NCI-H128 (cell line): ENCODE results near the gene RPS14.
"Not testable (repeated sequence)": the region's sequence is repeated elsewhere in the genome, so short reads cannot be mapped to it uniquely, and the experiment has no call there.

Experiments
- DNase-seq: peaks from one replicate; lab custom pipeline; 2025; ENCODE audit not compliant: unreplicated experiment; lab: John Stamatoyannopoulos, UW

The RPS14 gene

DNA sequence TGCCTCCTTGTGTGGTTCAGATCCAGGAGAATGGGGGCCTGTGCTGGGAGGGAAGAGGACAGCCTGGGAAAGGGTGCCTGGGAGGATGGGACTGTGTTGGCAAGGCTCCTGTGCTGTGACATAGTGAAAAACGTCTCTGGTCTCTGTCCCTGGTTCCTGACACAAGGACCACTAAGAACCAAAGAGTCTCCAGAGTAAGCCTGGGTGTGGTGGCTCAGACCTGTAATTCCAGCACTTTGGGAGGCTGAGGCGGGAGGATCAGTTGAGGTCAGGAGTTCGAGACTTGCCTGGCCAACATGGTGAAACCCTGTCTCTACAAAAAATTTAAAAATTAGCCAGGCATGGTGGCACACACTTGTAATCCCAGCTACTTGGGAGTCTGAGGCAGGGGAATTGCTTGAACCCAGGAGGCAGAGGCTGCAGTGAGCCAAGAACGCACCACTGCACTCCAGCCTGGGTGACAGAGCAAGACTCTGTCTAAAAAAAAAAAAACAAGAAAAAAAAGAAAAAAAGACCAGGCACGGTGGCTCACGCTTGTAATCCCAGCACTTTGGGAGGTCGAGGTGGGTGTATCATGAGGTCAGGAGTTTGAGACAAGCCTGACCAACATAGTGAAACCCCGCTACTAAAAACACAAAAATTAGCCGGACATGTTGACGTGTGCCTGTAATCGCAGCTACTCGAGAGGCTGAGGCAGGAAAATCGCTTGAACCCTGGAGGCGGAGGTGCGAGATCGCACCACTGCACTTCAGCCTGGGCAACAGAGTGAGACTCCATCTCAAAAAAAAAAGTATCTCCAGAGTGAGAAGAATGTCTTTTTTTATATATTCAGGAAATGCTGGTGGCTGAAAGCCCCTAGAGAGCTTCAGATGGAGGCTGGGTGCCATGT, 35.4 kb downstream of the RPS14 start:
- DNase-seq: not testable (repeated sequence)

DNA sequence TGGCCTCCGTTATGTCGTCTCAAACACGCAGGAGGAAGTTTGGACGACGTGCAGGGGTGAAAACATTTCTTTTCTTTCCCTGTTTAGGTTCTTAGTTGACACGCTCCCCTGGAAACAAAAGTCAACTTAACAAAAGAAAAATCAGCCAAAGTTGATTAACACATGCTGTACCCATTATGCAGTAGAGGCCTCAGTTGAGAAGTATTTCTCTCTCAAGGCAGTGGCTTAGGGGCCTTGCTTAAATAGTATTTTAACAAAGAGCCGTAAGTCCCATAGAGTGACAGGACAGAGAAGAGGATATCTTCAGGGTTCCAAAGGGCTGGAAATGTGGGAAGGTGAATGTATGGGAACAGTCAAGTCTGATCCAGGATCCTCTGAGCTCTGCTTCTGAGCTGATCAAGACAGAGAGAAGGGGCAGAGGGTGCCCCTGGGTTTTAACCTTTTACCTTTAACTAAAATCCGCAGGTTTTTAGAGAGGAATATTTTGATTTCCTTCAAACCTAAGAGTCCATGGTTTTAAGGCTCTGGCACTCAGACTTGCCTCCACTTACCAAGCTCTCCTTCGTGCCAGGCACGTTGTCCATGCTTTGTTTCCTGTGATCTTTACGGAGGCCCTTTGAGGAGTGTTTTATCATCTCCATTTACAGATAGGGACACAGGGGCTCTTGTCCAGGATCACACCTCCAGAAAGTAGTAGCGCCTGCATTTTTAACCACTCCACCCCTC, 36.2 kb downstream of the RPS14 start:
- DNase-seq: no peak

DNA sequence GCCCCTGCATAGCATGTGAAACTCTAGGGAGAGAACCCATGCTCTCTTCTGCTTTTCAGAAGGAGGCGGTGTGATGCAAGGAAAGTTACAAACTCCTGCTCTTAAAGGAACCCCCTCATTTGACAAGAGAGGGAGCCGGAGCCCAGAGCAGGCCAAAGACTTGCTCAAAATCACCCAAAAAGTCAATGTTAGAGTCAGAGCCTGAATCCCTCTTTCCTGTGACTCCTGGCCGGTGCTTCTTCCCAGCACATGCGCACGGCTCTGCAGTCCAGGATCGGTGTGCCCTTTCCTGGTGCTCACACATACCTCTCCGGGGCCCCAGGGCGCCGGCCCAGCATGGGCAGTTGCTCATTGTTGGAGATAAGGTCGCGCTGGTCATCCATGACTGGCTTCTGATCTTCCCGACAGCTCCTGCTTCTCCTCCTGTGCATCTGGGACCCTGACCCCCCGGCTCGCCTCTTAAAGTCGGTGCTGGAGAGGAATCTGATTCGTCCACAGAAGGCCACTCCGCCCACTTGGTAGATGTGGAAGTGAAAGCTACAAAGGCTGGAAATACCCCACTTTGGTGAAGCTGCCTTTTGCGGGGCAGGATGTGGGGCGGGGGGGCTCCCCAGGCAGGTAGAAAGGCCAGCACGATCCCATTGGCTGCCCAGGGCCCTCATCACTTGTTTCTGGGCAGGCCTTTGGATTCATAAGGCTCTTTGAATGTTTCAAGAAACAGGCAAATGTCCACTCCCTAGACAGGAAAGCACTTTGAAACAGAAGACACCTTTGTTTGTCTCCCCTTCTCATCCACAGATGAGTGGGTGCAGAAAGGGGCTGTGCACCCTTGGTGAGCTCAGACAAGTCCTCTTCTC, 37.0 kb downstream of the RPS14 start, which contains the start of gene CD74:
Gene CD74, minus strand, starts transcription at position 592 of the 857 bp plus-strand sequence. Its CDS starts 161 bp downstream, at position 431.
- DNase-seq: no peak

DNA sequence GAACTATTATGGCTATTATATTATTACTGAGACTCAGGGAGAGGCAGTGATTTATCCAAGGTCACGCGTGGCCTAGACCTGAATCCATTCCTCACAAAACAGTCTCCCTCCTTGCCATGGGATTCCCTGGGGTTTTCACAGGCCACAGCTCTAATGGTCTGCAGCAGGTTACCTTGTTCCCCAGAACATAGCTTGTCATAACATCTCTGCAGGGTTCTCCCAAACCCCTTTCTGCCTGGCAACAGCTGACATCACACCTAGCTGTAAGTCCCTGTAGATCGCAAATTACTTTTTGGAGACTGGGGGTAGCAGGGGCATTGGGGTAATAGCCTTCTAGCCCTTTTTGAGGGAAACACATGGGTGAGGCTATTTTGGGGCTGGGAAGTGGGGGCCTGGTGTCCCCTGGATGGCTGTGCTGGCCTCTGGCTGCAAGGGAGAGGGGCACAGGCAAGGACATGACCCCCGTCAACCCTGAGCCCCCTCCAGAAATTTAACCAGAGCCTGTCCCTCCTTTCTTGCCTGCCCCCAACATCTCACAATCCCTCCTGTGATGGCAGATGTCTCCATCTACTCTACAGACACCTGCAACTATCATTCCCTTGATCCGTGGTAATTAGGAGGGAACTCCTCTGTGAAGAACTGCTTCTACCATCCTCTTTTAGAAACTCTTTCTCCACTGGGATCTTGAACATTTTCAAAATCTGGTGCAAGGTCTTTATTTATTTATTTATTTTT, 38.1 kb downstream of the RPS14 start:
- DNase-seq: no peak

DNA sequence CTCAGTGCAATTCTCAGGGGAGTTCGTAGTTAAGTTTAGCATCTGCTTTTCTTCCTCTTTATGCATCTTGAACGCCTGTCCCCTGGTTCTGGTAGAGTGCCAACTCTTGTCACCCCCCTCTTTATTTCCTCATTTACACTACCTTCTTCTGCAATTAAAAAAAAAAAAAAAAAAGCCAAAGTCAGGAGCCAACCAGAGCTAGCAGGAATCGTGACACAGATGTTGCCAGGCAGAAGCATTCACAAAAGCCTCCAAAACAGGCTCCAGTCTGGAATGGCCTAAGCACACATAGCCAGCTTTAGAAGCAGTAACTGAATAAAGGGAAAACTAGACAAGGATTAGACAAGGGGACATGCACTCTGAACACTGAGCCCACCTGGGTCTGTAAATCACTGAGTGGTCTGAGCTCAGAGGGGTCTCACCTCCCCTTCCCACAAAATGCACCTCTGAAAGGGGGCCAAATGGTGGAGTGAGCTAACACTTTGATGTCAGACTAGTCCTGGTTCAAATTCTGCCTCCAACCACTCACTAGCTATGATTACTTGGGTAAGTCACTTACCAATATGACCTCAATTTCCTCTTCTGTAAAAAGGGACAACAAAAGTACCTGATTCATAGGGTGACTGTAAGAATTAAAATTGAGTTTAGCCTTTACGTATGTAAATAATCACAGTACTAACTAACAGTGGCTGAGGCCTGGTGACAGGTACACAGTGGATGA, 38.9 kb downstream of the RPS14 start:
- DNase-seq: no peak

DNA sequence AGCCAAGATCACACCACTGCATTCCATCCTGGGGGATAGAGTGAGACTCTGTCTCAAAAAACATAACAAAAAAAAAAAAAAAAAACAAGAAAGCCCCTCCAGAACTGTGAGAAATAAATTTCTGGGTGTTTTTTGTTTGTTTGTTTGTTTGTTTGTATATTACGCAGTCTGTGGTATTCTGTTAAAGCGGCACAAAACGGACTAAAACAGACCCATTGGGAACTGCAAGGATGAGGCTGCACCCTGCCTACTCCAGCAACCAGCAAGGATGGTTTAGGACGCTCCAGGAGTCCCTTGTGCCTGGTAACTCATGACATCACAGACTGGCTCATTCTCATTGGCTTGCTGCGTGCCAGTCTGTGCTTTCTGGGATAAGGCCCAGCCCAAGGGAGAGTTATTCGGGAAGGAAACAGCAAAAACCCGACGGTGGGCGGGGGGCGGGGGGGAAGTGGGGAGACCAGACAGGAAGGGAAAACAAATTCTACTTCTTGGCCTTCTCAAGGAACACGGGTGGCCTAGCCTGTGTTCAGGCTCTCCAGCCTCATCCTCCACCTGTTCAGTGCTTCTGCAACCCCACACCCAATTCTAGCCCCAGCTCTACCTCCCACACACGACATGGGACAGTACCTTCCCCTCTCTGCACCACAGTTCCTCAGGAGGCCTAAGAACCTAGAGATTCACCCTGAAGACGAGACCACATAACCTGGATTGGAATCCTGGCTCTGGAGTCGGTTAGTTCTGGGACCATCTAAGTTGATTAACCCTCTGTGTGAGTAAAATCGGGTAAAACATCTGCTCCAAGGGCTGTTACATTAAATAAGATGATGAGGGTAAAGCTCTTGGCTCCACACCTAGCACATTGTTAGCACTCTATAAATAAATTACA, 39.7 kb downstream of the RPS14 start:
- DNase-seq: peak; percentile 8

DNA sequence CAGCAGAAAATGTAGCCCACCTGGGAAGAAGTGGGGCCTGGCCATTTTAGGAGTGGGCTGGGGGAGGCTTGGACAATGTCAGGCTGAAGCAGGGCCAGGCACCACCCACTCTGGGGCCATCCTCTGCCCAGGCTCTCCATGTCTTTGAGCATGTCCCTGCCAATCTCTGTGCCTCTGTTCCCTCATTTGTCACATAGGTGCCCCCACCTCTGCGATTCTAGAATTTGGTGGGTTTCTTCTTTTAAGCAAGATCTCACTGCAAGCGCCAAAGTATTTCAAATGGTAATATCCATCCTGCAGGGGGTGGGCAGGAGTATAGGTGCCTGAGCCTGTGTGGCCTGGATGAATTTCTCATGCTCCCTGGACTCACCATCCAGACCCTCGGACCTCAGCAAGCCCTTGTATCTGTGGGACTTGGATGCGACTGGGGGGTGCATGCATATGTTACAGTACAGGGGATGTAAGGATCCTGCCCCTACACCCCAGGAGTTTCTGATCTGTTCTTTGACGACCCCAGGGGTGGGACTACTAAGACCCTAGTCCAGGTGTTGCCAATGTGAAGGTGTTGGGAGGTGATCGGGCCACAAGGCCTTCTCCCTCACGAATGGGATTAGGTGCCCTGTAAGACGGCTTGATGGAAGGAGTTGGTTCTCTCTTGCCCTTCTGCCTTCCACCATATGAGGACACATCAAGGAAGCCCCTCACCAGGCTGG, 41.2 kb downstream of the RPS14 start:
- no peak for DNase-seq

DNA sequence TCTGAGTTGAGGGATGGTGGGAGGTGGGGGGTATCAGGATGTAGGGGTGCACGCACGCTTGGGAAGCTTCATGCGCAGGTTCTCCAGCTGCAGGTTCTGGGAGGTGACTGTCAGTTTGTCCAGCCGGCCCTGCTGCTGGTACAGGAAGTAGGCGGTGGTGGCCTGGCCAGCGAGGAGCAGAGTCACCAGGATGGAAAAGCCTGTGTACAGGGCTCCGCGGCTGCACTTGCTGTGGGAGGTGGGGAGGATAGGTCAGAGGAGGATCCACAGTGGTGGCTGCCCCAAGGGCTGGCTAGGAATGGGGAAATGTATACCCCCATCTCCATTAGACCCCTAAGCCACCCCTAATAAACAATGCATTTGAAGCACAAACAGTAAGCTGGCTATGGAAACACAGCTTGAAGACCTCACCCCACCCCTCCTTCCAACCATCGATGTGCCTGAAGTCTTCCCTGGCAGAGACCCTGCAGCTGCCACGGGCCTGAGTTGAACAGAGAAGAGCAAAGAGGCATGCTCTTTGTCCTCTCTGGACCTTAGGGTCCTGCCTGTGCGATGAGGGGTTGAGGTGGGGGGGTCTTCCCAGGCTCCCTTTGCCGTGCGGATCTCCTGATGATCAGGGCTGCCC, 42.3 kb downstream of the RPS14 start:
- no peak for DNase-seq

DNA sequence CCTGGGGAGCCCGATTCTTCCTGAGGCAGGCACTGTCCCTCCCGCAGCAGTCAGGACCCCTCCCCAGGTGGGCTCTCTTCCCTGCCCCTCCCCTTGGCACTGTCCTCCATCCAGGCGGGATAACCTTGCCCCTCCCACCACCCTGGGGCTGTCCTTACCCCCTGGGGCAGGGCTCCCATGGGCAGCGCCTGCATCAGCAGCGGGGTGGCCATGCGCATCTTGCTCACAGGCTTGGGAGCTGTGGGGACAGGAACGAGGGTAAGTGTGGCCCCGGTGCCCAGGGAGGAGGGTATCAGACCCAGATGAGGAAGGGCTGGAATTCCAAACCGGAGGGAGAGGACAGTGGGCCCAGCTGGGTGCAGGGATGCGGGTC, 42.8 kb downstream of the RPS14 start:
- no peak for DNase-seq

DNA sequence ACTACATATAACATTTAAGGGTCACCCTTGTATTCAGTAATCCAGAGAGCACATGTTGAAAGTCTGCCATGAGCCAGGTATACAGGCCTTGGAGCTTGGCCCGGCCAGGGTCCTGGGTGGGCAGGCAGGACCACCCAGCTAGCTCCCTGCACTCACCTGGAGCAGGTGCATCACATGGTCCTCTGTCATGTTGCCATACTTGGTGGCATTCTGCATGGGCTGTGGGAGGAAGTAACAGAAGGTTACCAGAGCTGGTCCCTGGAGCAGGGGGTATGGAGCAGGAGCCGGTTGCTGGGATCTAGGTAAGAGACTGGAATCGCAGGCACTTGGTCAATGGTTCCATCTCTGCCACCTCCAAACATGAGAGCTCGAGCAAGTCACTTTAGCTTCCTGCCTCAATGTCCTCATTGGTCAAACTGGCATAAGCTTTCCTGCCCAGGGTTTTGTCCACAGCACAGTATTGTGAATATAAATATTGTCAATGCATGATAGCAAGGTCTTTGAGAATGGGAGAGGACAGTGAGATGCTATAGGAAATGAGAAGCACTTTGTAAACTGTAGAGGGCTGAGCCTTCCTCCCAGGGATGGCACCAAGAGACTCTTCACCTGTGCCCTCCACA, 43.3 kb downstream of the RPS14 start:
- no peak for DNase-seq

DNA sequence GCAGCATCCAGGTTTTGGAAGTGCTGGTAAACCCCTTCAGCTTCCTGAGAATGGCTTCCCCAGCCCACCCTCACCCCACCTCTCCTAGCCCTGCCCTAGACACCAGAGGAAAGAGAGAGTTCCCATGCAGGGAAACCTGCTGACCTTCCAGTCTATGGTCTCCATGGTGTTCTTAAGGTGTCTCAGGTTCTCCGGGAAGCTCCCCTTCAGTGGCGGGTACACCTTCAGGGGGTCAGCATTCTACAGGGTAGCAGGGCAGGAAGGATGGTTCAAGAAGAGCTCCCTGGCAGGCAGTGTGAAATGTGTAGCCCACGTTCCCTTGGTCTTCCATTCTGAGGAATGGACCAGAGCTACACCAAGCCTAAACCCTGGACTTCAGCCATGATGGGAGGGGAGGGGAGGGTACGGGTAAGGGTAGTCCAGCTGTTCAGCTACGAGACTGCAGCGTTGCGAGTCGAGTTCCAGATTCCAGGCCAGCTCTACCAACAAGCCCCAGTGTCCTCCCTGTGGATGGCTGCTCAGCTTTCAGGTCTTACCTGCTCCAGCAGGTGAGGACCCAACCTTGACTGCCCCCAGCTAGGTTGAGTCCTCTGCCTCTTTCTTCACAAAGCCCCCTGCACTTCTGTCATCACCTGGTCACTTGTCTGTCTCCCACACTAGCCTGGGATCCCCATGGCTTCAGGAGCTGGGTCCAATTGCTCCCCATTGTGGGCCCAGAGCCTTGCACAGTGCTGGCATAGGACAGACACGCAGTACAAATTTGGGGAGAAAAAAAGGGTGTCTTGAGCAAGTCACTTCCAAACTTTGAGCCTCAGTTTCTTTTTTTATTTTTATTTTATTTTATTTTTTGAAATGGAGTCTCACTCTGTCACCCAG, 44.4 kb downstream of the RPS14 start:
- no peak for DNase-seq

DNA sequence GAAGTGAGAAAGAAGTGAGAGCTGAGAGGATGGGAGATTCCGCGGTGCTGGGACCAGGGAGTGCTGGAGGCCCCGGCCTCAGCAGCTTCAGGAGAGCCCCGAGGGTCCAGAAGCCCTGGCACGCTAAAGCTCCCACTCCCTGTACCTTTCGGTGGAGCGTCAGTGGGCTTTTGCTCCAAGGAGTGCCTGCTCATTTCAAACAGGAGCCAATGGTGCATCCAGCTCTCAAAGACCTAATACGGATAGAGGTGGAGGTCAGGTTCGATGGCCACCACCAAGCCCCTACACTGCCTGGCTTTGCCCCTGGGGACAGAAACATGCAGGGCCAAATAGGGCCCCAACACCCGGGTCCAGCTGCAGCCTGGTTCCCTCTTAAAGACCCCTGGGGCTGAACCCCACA, 45.0 kb downstream of the RPS14 start:
- no peak for DNase-seq

DNA sequence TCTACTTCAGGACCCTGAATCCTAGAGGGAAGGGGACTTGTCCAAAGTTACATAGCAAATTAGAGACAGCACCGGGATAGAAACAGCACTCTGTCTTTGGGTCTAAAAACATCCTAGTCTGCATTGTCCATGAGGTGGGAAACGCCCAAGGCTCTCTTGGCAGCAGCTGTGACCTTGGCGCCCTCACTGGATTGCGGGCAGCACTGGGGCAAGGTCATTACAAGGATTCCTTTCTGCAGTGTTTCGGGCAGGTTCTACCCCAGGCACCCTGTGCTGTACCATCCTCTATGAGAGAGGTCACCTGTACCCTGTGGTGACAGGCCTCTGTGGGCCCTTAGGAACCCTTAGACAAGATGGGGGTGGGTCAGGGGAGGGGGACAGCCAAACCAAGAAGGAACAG, 45.4 kb downstream of the RPS14 start:
- DNase-seq: no peak

DNA sequence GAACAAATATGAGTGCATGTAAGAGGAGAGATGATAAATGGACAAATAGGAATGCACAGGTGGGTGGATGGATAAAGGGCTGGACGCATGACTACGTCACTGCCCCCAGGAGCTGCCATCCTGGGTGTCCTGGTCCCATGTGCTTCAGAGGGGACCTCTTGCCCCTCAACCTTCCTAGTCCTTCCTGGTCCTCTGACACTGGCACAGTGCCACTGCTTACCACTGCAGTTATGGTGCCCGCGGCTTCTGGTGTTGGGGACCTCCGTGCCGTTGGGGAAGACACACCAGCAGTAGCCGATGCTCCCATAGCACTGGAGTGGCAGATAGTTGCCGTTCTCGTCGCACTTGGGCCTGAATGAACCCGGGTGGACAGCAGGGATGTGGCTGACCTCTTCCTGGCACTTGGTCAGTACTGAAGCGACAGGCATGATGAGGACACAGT, 46.6 kb downstream of the RPS14 start:
- no peak for DNase-seq

DNA sequence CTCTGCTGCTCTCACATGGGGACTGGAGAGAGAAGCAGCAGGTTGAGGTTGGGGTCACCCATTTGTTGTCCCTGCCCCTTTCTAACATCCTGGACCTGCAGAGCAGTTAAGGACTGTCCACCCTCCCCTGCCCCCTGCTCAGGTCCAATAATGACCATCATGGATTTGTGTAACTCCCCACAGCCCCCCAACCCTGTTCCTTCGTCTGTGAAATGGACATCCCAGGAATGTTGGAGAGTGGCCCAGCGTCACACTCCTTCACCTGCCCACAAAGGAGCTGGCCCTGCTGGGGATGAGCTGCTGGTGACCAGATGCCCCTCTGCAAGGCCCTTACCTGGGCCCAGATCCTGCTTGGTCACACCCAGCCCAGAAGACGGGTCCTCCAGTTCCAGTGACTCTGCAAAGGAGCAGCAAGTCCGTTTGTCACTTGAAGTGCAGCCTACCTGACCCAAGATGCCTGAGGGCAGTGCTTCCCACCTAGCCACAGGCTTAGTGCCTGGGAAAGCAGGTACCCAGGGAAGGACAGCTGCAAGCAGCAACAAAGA, 47.2 kb downstream of the RPS14 start:
- DNase-seq: no peak
